WTC11 (cell line): ENCODE data around the gene MX2. TPM values are rescaled to one million over a fixed set of nuclear protein-coding genes. Genes with fewer than 3 reads are reported as not detected.

Source experiments
- ATAC-seq: fragments of 200-7000 bp; cut with Tn5 transposase; 2 replicates; pipeline ENCODE4 v1.10.0; 2021; ENCODE audit warnings: mild to moderate bottlenecking, moderate library complexity
- CTCF ChIA-PET: fragments of 300-600 bp; sonication (Branson Sonifier 250); formaldehyde crosslinking; loops from one replicate; lab custom pipeline; 2021; ENCODE audit warnings: antibody characterized with exemption; lab: Charles Lee
- POLR2A ChIA-PET: fragments of 350-600 bp; sonication (Branson Sonifier 250); formaldehyde crosslinking; loops from one replicate; lab custom pipeline; 2021; ENCODE audit warnings: antibody characterized with exemption; lab: Charles Lee
- DNase-seq: peaks from one replicate; pipeline ENCODE4 v3.0.0; 2021; ENCODE audit warnings: low spot score
- H3K27ac Mint-ChIP-seq: 2 replicates; pipeline ENCODE4 v1.8.0; 2021; ENCODE audit warnings: mixed read lengths
- H3K27me3 Mint-ChIP-seq: 2 replicates; pipeline ENCODE4 v1.8.0; 2021; ENCODE audit warnings: low read depth, mild to moderate bottlenecking, moderate library complexity, mixed read lengths
- H3K36me3 Mint-ChIP-seq: 2 replicates; pipeline ENCODE4 v1.8.0; 2021; ENCODE audit warnings: mixed read lengths
- H3K4me1 Mint-ChIP-seq: 2 replicates; pipeline ENCODE4 v1.8.0; 2022; ENCODE audit warnings: mixed read lengths
- H3K4me3 Mint-ChIP-seq: 2 replicates; pipeline ENCODE4 v1.8.0; 2021; ENCODE audit warnings: mild to moderate bottlenecking, moderate library complexity, mixed read lengths
- H3K9me3 Mint-ChIP-seq: 2 replicates; pipeline ENCODE4 v1.8.0; 2021; ENCODE audit warnings: mixed read lengths
- ATF2 ChIP-seq: sonication (generic); formaldehyde crosslinking; IDR thresholded peaks from 2 replicates; pipeline ENCODE4 v1.8.1; 2022; ENCODE audit warnings: low read depth, missing genetic modification reagents, borderline replicate concordance
- CDX4 ChIP-seq: fragments of 250-450 bp; sonication (Bioruptor Pico); IDR thresholded peaks from 2 replicates; pipeline ENCODE4 v1.9.0; 2021; ENCODE audit warnings: moderate library complexity, mild to moderate bottlenecking, inconsistent platforms, borderline replicate concordance
- E2F4 ChIP-seq: sonication (generic); formaldehyde crosslinking; IDR thresholded peaks from 2 replicates; pipeline ENCODE4 v1.8.1; 2022; ENCODE audit warnings: low read depth, mild to moderate bottlenecking, moderate library complexity, missing genetic modification reagents, borderline replicate concordance
- ELF4 ChIP-seq: sonication (generic); formaldehyde crosslinking; IDR thresholded peaks from 2 replicates; pipeline ENCODE4 v1.8.1; 2022; ENCODE audit warnings: low read depth, mild to moderate bottlenecking, moderate library complexity, missing genetic modification reagents
- GABPB1 ChIP-seq: sonication (generic); formaldehyde crosslinking; IDR thresholded peaks from 2 replicates; pipeline ENCODE4 v1.8.1; 2023; ENCODE audit warnings: mild to moderate bottlenecking, missing genetic modification reagents
- GTF2I ChIP-seq: fragments of 250-450 bp; sonication (Bioruptor Pico); conservative IDR thresholded peaks from 2 replicates; pipeline ENCODE4 v1.4.0; 2021; ENCODE audit warnings: mild to moderate bottlenecking
- JUN ChIP-seq: sonication (generic); formaldehyde crosslinking; IDR thresholded peaks from 2 replicates; pipeline ENCODE4 v1.8.0; 2023; ENCODE audit warnings: mild to moderate bottlenecking, missing genetic modification reagents
- KAT7 ChIP-seq: sonication (generic); formaldehyde crosslinking; IDR thresholded peaks from 2 replicates; pipeline ENCODE4 v1.8.1; 2023; ENCODE audit warnings: missing genetic modification reagents, mild to moderate bottlenecking, borderline replicate concordance
- MAX ChIP-seq: sonication (generic); formaldehyde crosslinking; IDR thresholded peaks from 2 replicates; pipeline ENCODE4 v1.8.0; 2022; ENCODE audit warnings: mild to moderate bottlenecking, missing genetic modification reagents
- MYBL2 ChIP-seq: sonication (generic); formaldehyde crosslinking; IDR thresholded peaks from 2 replicates; pipeline ENCODE4 v1.8.1; 2023; ENCODE audit warnings: mild to moderate bottlenecking, moderate library complexity, missing genetic modification reagents
- NFYB ChIP-seq: sonication (generic); formaldehyde crosslinking; conservative IDR thresholded peaks from 2 replicates; pipeline ENCODE4 v1.8.0; 2022; ENCODE audit warnings: low read depth, missing genetic modification reagents
- NR3C1 ChIP-seq: sonication (generic); formaldehyde crosslinking; conservative IDR thresholded peaks from 2 replicates; pipeline ENCODE4 v1.8.1; 2023; ENCODE audit warnings: low read depth, mild to moderate bottlenecking, missing genetic modification reagents
- OVOL2 ChIP-seq: fragments of 250-450 bp; sonication (Bioruptor Pico); IDR thresholded peaks from 2 replicates; pipeline ENCODE4 v1.9.0; 2021; ENCODE audit warnings: mild to moderate bottlenecking, borderline replicate concordance
- PREB ChIP-seq: sonication (generic); formaldehyde crosslinking; IDR thresholded peaks from 2 replicates; pipeline ENCODE4 v1.8.1; 2022; ENCODE audit warnings: mild to moderate bottlenecking, missing genetic modification reagents, moderate library complexity, borderline replicate concordance
- SP1 ChIP-seq: sonication (generic); formaldehyde crosslinking; conservative IDR thresholded peaks from 2 replicates; pipeline ENCODE4 v1.8.1; 2022; ENCODE audit warnings: missing genetic modification reagents
- STAT6 ChIP-seq: sonication (generic); formaldehyde crosslinking; conservative IDR thresholded peaks from 2 replicates; pipeline ENCODE4 v1.8.1; 2023; ENCODE audit warnings: mild to moderate bottlenecking, low read depth, missing genetic modification reagents, moderate library complexity
- TEAD4 ChIP-seq: sonication (generic); formaldehyde crosslinking; IDR thresholded peaks from 2 replicates; pipeline ENCODE4 v1.8.0; 2022; ENCODE audit warnings: mild to moderate bottlenecking, missing genetic modification reagents
- ZBTB43 ChIP-seq: sonication (generic); formaldehyde crosslinking; IDR thresholded peaks from 2 replicates; pipeline ENCODE4 v1.8.1; 2023; ENCODE audit warnings: mild to moderate bottlenecking, missing genetic modification reagents
- ZMAT4 ChIP-seq: fragments of 250-450 bp; sonication (Bioruptor Pico); IDR thresholded peaks from 2 replicates; pipeline ENCODE4 v1.9.0; 2021; ENCODE audit warnings: mild to moderate bottlenecking
- ZNF138 ChIP-seq: sonication (generic); formaldehyde crosslinking; conservative IDR thresholded peaks from 2 replicates; pipeline ENCODE4 v1.8.1; 2022; ENCODE audit warnings: mild to moderate bottlenecking, moderate library complexity, missing genetic modification reagents
- ZNF219 ChIP-seq: sonication (generic); formaldehyde crosslinking; IDR thresholded peaks from 2 replicates; pipeline ENCODE4 v1.8.0; 2023; ENCODE audit warnings: missing genetic modification reagents, mild to moderate bottlenecking, borderline replicate concordance
- ZNF416 ChIP-seq: fragments of 250-450 bp; sonication (Bioruptor Pico); IDR thresholded peaks from 2 replicates; pipeline ENCODE4 v1.9.0; 2021; ENCODE audit warnings: mild to moderate bottlenecking, inconsistent platforms
- ZNF423 ChIP-seq: fragments of 250-450 bp; sonication (Bioruptor Pico); IDR thresholded peaks from 2 replicates; pipeline ENCODE4 v2.1.2; 2022; ENCODE audit warnings: mild to moderate bottlenecking, moderate library complexity
- ZNF671 ChIP-seq: fragments of 250-450 bp; sonication (Bioruptor Pico); IDR thresholded peaks from 2 replicates; pipeline ENCODE4 v1.8.0; 2021; ENCODE audit warnings: mild to moderate bottlenecking
- total RNA-seq: library from RNA; stranded (reverse); gene quantifications from 3 replicates; pipeline ENCODE4 v1.2.3, GENCODE V29; 2021

Gene MX2
- total RNA-seq, 1 experiment from 2014 or later, result 2.6 TPM

- peaks cover 11% of the 10 kb centered on the region for H3K9me3 Mint-ChIP-seq
- no peak overlapping the region for H3K27ac Mint-ChIP-seq
- H3K36me3 Mint-ChIP-seq, result no peaks in the 10 kb centered on the region
- no peak for TF ChIP-seq JUN (CRISPR knock-in tag)
- TF ChIP-seq CDX4 (CRISPR knock-in tag), result no peak
- TF ChIP-seq TEAD4 (CRISPR knock-in tag), result no peak
- no peak for TF ChIP-seq ATF2 (CRISPR knock-in tag)
- no peak for TF ChIP-seq NFYB (CRISPR knock-in tag)
- TF ChIP-seq MYBL2 (CRISPR knock-in tag), result no peak
- no peak for TF ChIP-seq PREB
- TF ChIP-seq ZNF138 (CRISPR knock-in tag), result no peak
- no peak for TF ChIP-seq ZNF219 (CRISPR knock-in tag)
- no peak for TF ChIP-seq E2F4 (CRISPR knock-in tag)
- TF ChIP-seq ZNF423 (CRISPR knock-in tag), result no peak
- no peak for TF ChIP-seq KAT7 (CRISPR knock-in tag)
- no peak for TF ChIP-seq STAT6 (CRISPR knock-in tag)
- no peak for TF ChIP-seq GABPB1 (CRISPR knock-in tag)
- no peak for TF ChIP-seq ZBTB43 (CRISPR knock-in tag)
- TF ChIP-seq ELF4 (CRISPR knock-in tag), result no peak
- TF ChIP-seq, all 79 proteins: peak for 0
- peaks cover 16% of the 10 kb centered on the region for H3K4me1 Mint-ChIP-seq
- DNase-seq, result no peak
- ChIA-PET CTCF (interaction anchor here (0.9 to 1.9 kb wide), 4 partner anchors 14 to 276 kb away, joined by 3 to 10 read pairs (median 4); no protein-coding TSS in a partner anchor), POLR2A (no interaction called here)
- ATAC-seq, result no peak
- H3K27me3 Mint-ChIP-seq, result no peaks in the 10 kb centered on the region; the same call in 1 of the 2 replicates
- no peak overlapping the region for H3K4me3 Mint-ChIP-seq
These were observed 35.7 kb downstream of the MX2 start for GRCh38 chr21:41397471-41397891.

- Mint-ChIP-seq H3K27ac (no peak overlapping the region), H3K36me3 (no peaks in the 10 kb centered on the region), H3K9me3 (peaks cover 11% of the 10 kb centered on the region), H3K4me3 (no peak overlapping the region), H3K4me1 (peaks cover 16% of the 10 kb centered on the region), H3K27me3 (no peaks in the 10 kb centered on the region; the same call in 1 of the 2 replicates)
- ATAC-seq (no peak), DNase-seq (no peak)
- ChIA-PET POLR2A (no interaction called here), CTCF (interaction anchor here (0.9 to 1.0 kb wide), 2 partner anchors 13 to 277 kb away, joined by 3 read pairs; no protein-coding TSS in a partner anchor)
- TF ChIP-seq ZMAT4 (CRISPR knock-in tag), result no peak
- TF ChIP-seq NR3C1 (CRISPR knock-in tag), result no peak
- no peak for TF ChIP-seq TEAD4 (CRISPR knock-in tag)
- TF ChIP-seq MYBL2 (CRISPR knock-in tag), result no peak
- no peak for TF ChIP-seq OVOL2 (CRISPR knock-in tag)
- no peak for TF ChIP-seq ZNF671 (CRISPR knock-in tag)
- TF ChIP-seq NFYB (CRISPR knock-in tag), result no peak
- TF ChIP-seq MAX, result no peak
- TF ChIP-seq GTF2I (CRISPR knock-in tag), result no peak
- TF ChIP-seq SP1 (CRISPR knock-in tag), result no peak
- no peak for TF ChIP-seq ZNF416 (CRISPR knock-in tag)
- TF ChIP-seq E2F4 (CRISPR knock-in tag), result no peak
These were observed 36.4 kb downstream of the MX2 start for GRCh38 chr21:41398251-41398650.
